Osteocyte (in vitro differentiated cells): ENCODE measurements around the gene PI4KB. TPM values are rescaled to one million over a fixed set of nuclear protein-coding genes. Genes with fewer than 3 reads are reported as not detected.

ENCODE experiments used
- DNase-seq: peaks from one replicate; pipeline ENCODE4 v3.0.0; 2021; ENCODE audit warnings: mixed read lengths; ENCODE audit not compliant: unreplicated experiment; ENCODE audit errors: extremely low spot score
- H3K27ac Mint-ChIP-seq: one replicate; pipeline ENCODE4 v1.8.0; 2021; ENCODE audit warnings: mild to moderate bottlenecking, mixed read lengths; ENCODE audit not compliant: unreplicated experiment
- H3K27me3 Mint-ChIP-seq: one replicate; pipeline ENCODE4 v1.8.0; 2021; ENCODE audit warnings: mixed read lengths; ENCODE audit not compliant: unreplicated experiment
- H3K36me3 Mint-ChIP-seq: one replicate; pipeline ENCODE4 v1.8.0; 2021; ENCODE audit warnings: mixed read lengths; ENCODE audit not compliant: unreplicated experiment
- H3K4me1 Mint-ChIP-seq: one replicate; pipeline ENCODE4 v1.8.0; 2021; ENCODE audit warnings: mixed read lengths; ENCODE audit not compliant: unreplicated experiment
- H3K4me3 Mint-ChIP-seq: one replicate; pipeline ENCODE4 v1.8.0; 2021; ENCODE audit warnings: mild to moderate bottlenecking, moderate library complexity, mixed read lengths; ENCODE audit not compliant: unreplicated experiment
- H3K9me3 Mint-ChIP-seq: one replicate; pipeline ENCODE4 v1.8.0; 2021; ENCODE audit warnings: mixed read lengths; ENCODE audit not compliant: unreplicated experiment
- total RNA-seq: library from RNA; stranded (reverse); gene quantifications from 2 replicates; pipeline ENCODE4 v1.2.1, GENCODE V29; 2021
- TF ChIP-seq, protein P1 (sequence below): fragments of 200-600 bp; sonication (generic); IDR thresholded peaks from 2 replicates; pipeline ENCODE4 v1.5.0; 2021; ENCODE audit warnings: antibody characterized with exemption, mild to moderate bottlenecking, moderate library complexity

Gene PI4KB
- total RNA-seq, 1 donor from 2014 or later, result 74.1 TPM

DNA sequence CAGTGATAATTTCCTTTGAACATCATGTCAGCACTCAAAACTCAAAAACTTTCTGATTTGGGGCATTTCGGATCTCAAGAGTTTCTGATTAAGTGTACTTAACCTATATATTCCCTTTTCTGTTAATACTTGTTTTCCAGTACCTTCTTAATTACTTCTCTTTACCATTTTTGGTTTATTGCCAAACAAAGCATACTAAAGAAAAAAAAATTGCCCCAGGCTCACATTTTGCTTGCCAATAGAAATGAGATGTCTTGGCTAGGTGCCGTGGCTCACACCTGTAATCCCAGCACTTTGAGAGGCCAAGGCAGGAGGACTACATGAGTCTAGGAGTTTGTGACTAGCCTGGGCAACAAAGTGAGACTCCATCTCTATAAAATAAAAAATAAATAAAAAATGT lies 67.9 kb downstream of the PI4KB start:
- H3K36me3 Mint-ChIP-seq, result peaks cover 7% of the 10 kb centered on the region
- H3K27ac Mint-ChIP-seq, result no peak overlapping the region
- TF ChIP-seq, protein P1, sequence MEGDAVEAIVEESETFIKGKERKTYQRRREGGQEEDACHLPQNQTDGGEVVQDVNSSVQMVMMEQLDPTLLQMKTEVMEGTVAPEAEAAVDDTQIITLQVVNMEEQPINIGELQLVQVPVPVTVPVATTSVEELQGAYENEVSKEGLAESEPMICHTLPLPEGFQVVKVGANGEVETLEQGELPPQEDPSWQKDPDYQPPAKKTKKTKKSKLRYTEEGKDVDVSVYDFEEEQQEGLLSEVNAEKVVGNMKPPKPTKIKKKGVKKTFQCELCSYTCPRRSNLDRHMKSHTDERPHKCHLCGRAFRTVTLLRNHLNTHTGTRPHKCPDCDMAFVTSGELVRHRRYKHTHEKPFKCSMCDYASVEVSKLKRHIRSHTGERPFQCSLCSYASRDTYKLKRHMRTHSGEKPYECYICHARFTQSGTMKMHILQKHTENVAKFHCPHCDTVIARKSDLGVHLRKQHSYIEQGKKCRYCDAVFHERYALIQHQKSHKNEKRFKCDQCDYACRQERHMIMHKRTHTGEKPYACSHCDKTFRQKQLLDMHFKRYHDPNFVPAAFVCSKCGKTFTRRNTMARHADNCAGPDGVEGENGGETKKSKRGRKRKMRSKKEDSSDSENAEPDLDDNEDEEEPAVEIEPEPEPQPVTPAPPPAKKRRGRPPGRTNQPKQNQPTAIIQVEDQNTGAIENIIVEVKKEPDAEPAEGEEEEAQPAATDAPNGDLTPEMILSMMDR, result no peak
- no peak for DNase-seq
- H3K4me3 Mint-ChIP-seq, result no peak overlapping the region
- no peaks in the 10 kb centered on the region for H3K27me3 Mint-ChIP-seq
- H3K4me1 Mint-ChIP-seq, result peaks cover 19% of the 10 kb centered on the region
- no peaks in the 10 kb centered on the region for H3K9me3 Mint-ChIP-seq

DNA sequence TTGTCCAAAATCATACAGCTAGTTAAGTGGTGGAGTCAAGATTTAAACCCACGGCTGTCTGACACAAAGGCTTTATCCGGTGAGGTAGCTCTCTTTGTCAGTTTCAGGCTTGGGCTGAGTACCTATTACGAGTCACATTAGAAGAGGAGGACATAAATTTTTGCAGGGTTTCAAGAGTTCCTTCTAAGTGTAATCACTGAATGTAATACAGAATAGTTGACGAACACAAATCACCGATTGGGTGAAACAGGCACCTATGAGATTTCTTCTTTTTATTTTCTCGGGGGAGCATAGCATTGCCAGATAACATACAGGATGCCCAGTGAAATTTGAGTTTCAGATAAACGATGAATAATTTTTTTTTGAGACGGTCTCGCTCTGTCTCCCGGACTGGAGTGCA lies 71.8 kb downstream of the PI4KB start:
- Mint-ChIP-seq H3K4me3 (peak overlapping the region; percentile 86), H3K9me3 (no peaks in the 10 kb centered on the region), H3K36me3 (peaks cover 1% of the 10 kb centered on the region), H3K27ac (peak overlapping the region; percentile 97), H3K27me3 (no peaks in the 10 kb centered on the region), H3K4me1 (peaks cover 23% of the 10 kb centered on the region)
- DNase-seq, result no peak
- TF ChIP-seq, protein P1, result no peak

- TF ChIP-seq, protein P1, result no peak
- peak within 1 kb of the TSS; percentile 97 for H3K27ac Mint-ChIP-seq
- H3K9me3 Mint-ChIP-seq, result no peaks in the 10 kb centered on the region
- peak within 1 kb of the TSS; percentile 86 for H3K4me3 Mint-ChIP-seq
- H3K36me3 Mint-ChIP-seq, result peaks cover 8% of the 10 kb centered on the region
- H3K4me1 Mint-ChIP-seq, result peaks cover 23% of the 10 kb centered on the region
- peak; percentile 96 for DNase-seq
- no peaks in the 10 kb centered on the region for H3K27me3 Mint-ChIP-seq
Measured at GRCh38 chr1:151254217-151255213, 72.7 kb downstream of the PI4KB start, which contains the start of gene PSMD4. PSMD4 (plus strand) TSS chr1:151254734; CDS start chr1:151254783, 49 bp downstream.

GRCh38 chr1:151251656-151252470 lies 75.4 kb downstream of the PI4KB start:
- Mint-ChIP-seq H3K4me3 (no peak overlapping the region), H3K9me3 (no peaks in the 10 kb centered on the region), H3K4me1 (peaks cover 18% of the 10 kb centered on the region), H3K36me3 (peaks cover 26% of the 10 kb centered on the region), H3K27me3 (no peaks in the 10 kb centered on the region), H3K27ac (no peak overlapping the region)
- TF ChIP-seq, protein P1, result peak; percentile 84
- DNase-seq, result no peak
